HCT116 (cell line): Measurements from ENCODE around the gene RAI1.

Experiments used
- CEBPB ChIP-seq: IDR thresholded peaks from 2 replicates; pipeline ENCODE4 v1.6.1; 2012; ENCODE audit warnings: low read depth
- CTCF ChIP-seq, 3 experiments: fragments of 200-600 bp in 1 of 3; sonication (generic) in 1 of 3; IDR thresholded peaks in 2 of 3; conservative IDR thresholded peaks in 1 of 3; 2 replicates each; pipeline ENCODE4 v1.5.1; 2012 to 2017; ENCODE audit warnings: low read depth in 2 of 3, low read length in 2 of 3, antibody characterized with exemption in 1 of 3, borderline replicate concordance in 1 of 3, control low read depth in 1 of 3, mild to moderate bottlenecking in 1 of 3, mixed read lengths in 1 of 3, mixed run types in 1 of 3, moderate library complexity in 1 of 3; ENCODE audit not compliant: insufficient read depth in 1 of 3
- EZH2 ChIP-seq: fragments of 200-600 bp; sonication (generic); IDR thresholded peaks from 2 replicates; pipeline ENCODE4 v1.6.1; 2017; ENCODE audit warnings: antibody characterized with exemption, mixed run types
- EZH2phosphoT487 ChIP-seq: fragments of 200-600 bp; IDR thresholded peaks from 2 replicates; pipeline ENCODE4 v1.6.1; 2018; ENCODE audit warnings: antibody characterized with exemption, borderline replicate concordance
- POLR2A ChIP-seq: IDR thresholded peaks from 2 replicates; pipeline ENCODE4 v1.7.0; 2011; ENCODE audit warnings: borderline replicate concordance; ENCODE audit not compliant: insufficient read depth, insufficient read length; ENCODE audit errors: extremely low read depth
- POLR2AphosphoS5 ChIP-seq: IDR thresholded peaks from 2 replicates; pipeline ENCODE4 v1.6.1; 2011; ENCODE audit warnings: mild to moderate bottlenecking, low read depth, low read length, moderate library complexity
- RAD21 ChIP-seq: IDR thresholded peaks from 2 replicates; pipeline ENCODE4 v1.6.1; 2012; ENCODE audit warnings: low read depth, mild to moderate bottlenecking
- REST ChIP-seq: IDR thresholded peaks from 2 replicates; pipeline ENCODE4 v1.6.1; 2012; ENCODE audit warnings: low read depth
- SIN3A ChIP-seq: IDR thresholded peaks from 2 replicates; pipeline ENCODE4 v1.6.1; 2012; ENCODE audit warnings: low read depth
- ZNF274 ChIP-seq: fragments of 200-500 bp; sonication (Bioruptor generic); IDR thresholded peaks from 2 replicates; pipeline ENCODE4 v1.6.1; 2014; ENCODE audit warnings: mild to moderate bottlenecking, low read depth, low read length, inconsistent platforms

DNA sequence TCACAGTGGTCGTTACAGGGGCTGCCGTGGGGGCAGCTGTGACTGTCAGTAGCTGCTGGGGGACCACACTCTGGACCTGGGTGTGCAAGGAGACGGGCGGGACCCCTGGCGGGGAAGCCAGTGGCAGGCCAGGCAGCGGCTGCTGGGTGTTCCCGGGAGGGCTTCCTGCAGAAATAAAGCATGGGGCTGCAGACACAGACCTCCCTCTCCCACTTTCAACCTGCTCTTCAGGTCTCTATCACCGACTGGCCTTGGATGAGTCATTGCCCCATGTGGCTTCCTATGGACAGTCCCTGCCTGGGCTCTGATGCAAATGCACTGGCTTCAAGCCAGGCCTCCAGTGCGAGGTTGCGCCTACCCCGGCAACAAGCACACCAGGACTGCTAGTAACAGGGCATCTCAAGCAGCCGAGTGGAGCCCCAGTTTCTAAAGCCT, 138.3 kb downstream of the RAI1 start:
- TF ChIP-seq POLR2AphosphoS5 (no peak), POLR2A (no peak), CTCF (IDR thresholded peaks at IDR 0.05 in 2 of 3, conservative IDR thresholded peaks at IDR 0.05 in 1 of 3; ENCODE audit: borderline replicate concordance in 1 of 3, insufficient read depth in 1 of 3, low read depth in 2 of 3, low read length in 2 of 3) (no peak), EZH2 (no peak), ZNF274 (no peak), CEBPB (no peak), REST (no peak), EZH2phosphoT487 (no peak), SIN3A (no peak), RAD21 (no peak)
